Endodermal cell (in vitro differentiated cells): Measurements from ENCODE around the gene FBXO7. TPM values are rescaled to one million over a fixed set of nuclear protein-coding genes. Genes with fewer than 3 reads are reported as not detected.

Experiments used
- DNase-seq: peaks from one replicate; pipeline ENCODE4 v3.0.0-alpha.2; 2017
- H3K27ac ChIP-seq: 2 replicates; pipeline ENCODE4 v1.5.1; 2013; ENCODE audit warnings: mild to moderate bottlenecking, low read depth, low read length, moderate library complexity
- H3K27me3 ChIP-seq: 2 replicates; pipeline ENCODE4 v1.6.1; 2013; ENCODE audit warnings: mild to moderate bottlenecking, low read length, moderate library complexity; ENCODE audit not compliant: insufficient read depth, control insufficient read depth, poor library complexity, severe bottlenecking
- H3K36me3 ChIP-seq: 2 replicates; pipeline ENCODE4 v1.7.0; 2013; ENCODE audit warnings: mild to moderate bottlenecking, low read length, moderate library complexity; ENCODE audit not compliant: control insufficient read depth, insufficient read depth
- H3K4me1 ChIP-seq: one replicate; pipeline ENCODE4 v1.7.0; 2013; ENCODE audit warnings: low read length; ENCODE audit not compliant: control insufficient read depth, insufficient read depth
- H3K4me3 ChIP-seq: 2 replicates; pipeline ENCODE4 v1.5.1; 2013; ENCODE audit warnings: mild to moderate bottlenecking, low read length, moderate library complexity
- H3K9ac ChIP-seq: 2 replicates; pipeline ENCODE4 v1.6.1; 2013; ENCODE audit warnings: mild to moderate bottlenecking, low read length, moderate library complexity; ENCODE audit not compliant: poor library complexity, severe bottlenecking; ENCODE audit errors: extremely low read depth
- H3K9me3 ChIP-seq: 2 replicates; pipeline ENCODE4 v1.6.1; 2013; ENCODE audit warnings: mild to moderate bottlenecking, low read length, moderate library complexity; ENCODE audit not compliant: control insufficient read depth
- H3K27ac Mint-ChIP-seq: 2 replicates; pipeline ENCODE4 v1.8.0; 2020; ENCODE audit warnings: mixed read lengths
- H3K27me3 Mint-ChIP-seq: 2 replicates; pipeline ENCODE4 v1.8.0; 2021; ENCODE audit warnings: mild to moderate bottlenecking, mixed read lengths; ENCODE audit not compliant: insufficient read depth
- H3K36me3 Mint-ChIP-seq: 2 replicates; pipeline ENCODE4 v1.8.0; 2020; ENCODE audit warnings: low read depth, mixed read lengths
- H3K4me1 Mint-ChIP-seq: 2 replicates; pipeline ENCODE4 v1.8.0; 2020; ENCODE audit warnings: mixed read lengths
- H3K4me3 Mint-ChIP-seq: 2 replicates; pipeline ENCODE4 v1.8.0; 2020; ENCODE audit warnings: mild to moderate bottlenecking, moderate library complexity, mixed read lengths
- H3K9me3 Mint-ChIP-seq: 2 replicates; pipeline ENCODE4 v1.8.0; 2020; ENCODE audit warnings: mild to moderate bottlenecking, mixed read lengths
- CTCF ChIP-seq: fragments of 200-600 bp; sonication (generic); conservative IDR thresholded peaks from 2 replicates; pipeline ENCODE4 v1.5.0; 2021; ENCODE audit warnings: antibody characterized with exemption, mild to moderate bottlenecking
- WGBS, 2 experiments: methylation state at CpG; one replicate each; pipeline versions ENCODE4 v1.1.5 to v1.1.7; 2013; ENCODE audit warnings: missing lambda C conversion rate in 2 of 2, mixed read lengths in 1 of 2; ENCODE audit not compliant: insufficient coverage in 1 of 2, insufficient read length in 1 of 2; 5-methylcytosine and 5-hydroxymethylcytosine counted together
- total RNA-seq, 2 donors: library from RNA; stranded (reverse); fragmentation: NEBNext Ultra II Directional in 1 of 2; extraction: Animal tissue kit (Norgen Biotek cat#: 25700) in 1 of 2; gene quantifications; 2 replicates in 1 of 2; 3 replicates in 1 of 2; pipeline ENCODE4 v1.2.1, GENCODE V29; 2021

The FBXO7 gene
- total RNA-seq, 2 donors from 2014 or later = 84.8 to 120 TPM

- Histone ChIP-seq H3K9ac (no peak overlapping the region), H3K27me3 (no peaks in the 10 kb centered on the region), H3K4me1 (peaks cover 14% of the 10 kb centered on the region), H3K27ac (no peak overlapping the region), H3K9me3 (no peaks in the 10 kb centered on the region), H3K36me3 (peaks cover 96% of the 10 kb centered on the region), H3K4me3 (no peak overlapping the region)
- WGBS, 2 experiments = 100% methylated on average over 2 of the region's 2 CpGs; no CpG with 5 or more reads in 1 of the 2 experiments
- no peak for DNase-seq
- H3K27ac Mint-ChIP-seq = no peak overlapping the region
- TF ChIP-seq CTCF = no peak
- no peaks in the 10 kb centered on the region for H3K27me3 Mint-ChIP-seq
- H3K36me3 Mint-ChIP-seq = peaks cover 68% of the 10 kb centered on the region
- H3K4me3 Mint-ChIP-seq = no peak overlapping the region
- H3K4me1 Mint-ChIP-seq = peaks cover 15% of the 10 kb centered on the region
- no peaks in the 10 kb centered on the region for H3K9me3 Mint-ChIP-seq
Measured at GRCh38 chr22:32489377-32489776, 14.8 kb downstream of the FBXO7 start.

GRCh38 chr22:32490279-32490678, 15.7 kb downstream of the FBXO7 start:
- Histone ChIP-seq H3K4me1 (peaks cover 14% of the 10 kb centered on the region), H3K4me3 (no peak overlapping the region), H3K9ac (no peak overlapping the region), H3K27ac (no peak overlapping the region), H3K36me3 (peaks cover 96% of the 10 kb centered on the region), H3K27me3 (no peaks in the 10 kb centered on the region), H3K9me3 (no peaks in the 10 kb centered on the region)
- H3K36me3 Mint-ChIP-seq = peaks cover 71% of the 10 kb centered on the region
- H3K4me3 Mint-ChIP-seq = no peak overlapping the region
- no peaks in the 10 kb centered on the region for H3K27me3 Mint-ChIP-seq
- TF ChIP-seq CTCF = no peak
- no peak for DNase-seq
- no peaks in the 10 kb centered on the region for H3K9me3 Mint-ChIP-seq
- H3K4me1 Mint-ChIP-seq = peaks cover 15% of the 10 kb centered on the region
- no peak overlapping the region for H3K27ac Mint-ChIP-seq
- 97% methylated on average over 3 to 6 of the region's 6 CpGs for WGBS, 2 experiments

GRCh38 chr22:32492111-32492510, 17.5 kb downstream of the FBXO7 start:
- Histone ChIP-seq H3K4me1 (peaks cover 12% of the 10 kb centered on the region), H3K27ac (no peak overlapping the region), H3K36me3 (peaks cover 97% of the 10 kb centered on the region), H3K9me3 (peaks cover 3% of the 10 kb centered on the region), H3K27me3 (no peaks in the 10 kb centered on the region), H3K9ac (no peak overlapping the region), H3K4me3 (no peak overlapping the region)
- Mint-ChIP-seq H3K9me3 (no peaks in the 10 kb centered on the region), H3K4me1 (peaks cover 12% of the 10 kb centered on the region), H3K27me3 (no peaks in the 10 kb centered on the region), H3K27ac (no peak overlapping the region), H3K4me3 (no peak overlapping the region), H3K36me3 (peaks cover 75% of the 10 kb centered on the region)
- 72 to 100% methylated on average over 1 of the region's 2 CpGs for WGBS, 2 experiments
- no peak for TF ChIP-seq CTCF
- no peak for DNase-seq
